Peyer's patch (tissue), 4 donors: ENCODE data around the gene POP4.

Experiments
- CTCF ChIP-seq, 6 experiments: fragments of 450-650 bp in 4 of 6; fragments of 200-600 bp in 2 of 6; sonication (generic) in 1 of 6; IDR thresholded peaks; one replicate each; pipeline ENCODE4 v1.5.1; 2017 to 2019; ENCODE audit warnings: antibody characterized with exemption in 6 of 6, mild to moderate bottlenecking in 3 of 6, moderate library complexity in 1 of 6
- POLR2A ChIP-seq, 2 donors: fragments of 450-650 bp; IDR thresholded peaks; one replicate each; pipeline ENCODE4 v1.5.1; 2017; ENCODE audit warnings: antibody characterized with exemption in 2 of 2, mild to moderate bottlenecking in 2 of 2, moderate library complexity in 2 of 2

- TF ChIP-seq CTCF (IDR thresholded peaks at IDR 0.05) = no peak
- no peak for TF ChIP-seq POLR2A (IDR thresholded peaks at IDR 0.05)
These were observed 27.9 kb downstream of the POP4 start for GRCh38 chr19:29634002-29634401.
